ENCODE data around the gene MAPK12.

MAPK12 gene

DNA sequence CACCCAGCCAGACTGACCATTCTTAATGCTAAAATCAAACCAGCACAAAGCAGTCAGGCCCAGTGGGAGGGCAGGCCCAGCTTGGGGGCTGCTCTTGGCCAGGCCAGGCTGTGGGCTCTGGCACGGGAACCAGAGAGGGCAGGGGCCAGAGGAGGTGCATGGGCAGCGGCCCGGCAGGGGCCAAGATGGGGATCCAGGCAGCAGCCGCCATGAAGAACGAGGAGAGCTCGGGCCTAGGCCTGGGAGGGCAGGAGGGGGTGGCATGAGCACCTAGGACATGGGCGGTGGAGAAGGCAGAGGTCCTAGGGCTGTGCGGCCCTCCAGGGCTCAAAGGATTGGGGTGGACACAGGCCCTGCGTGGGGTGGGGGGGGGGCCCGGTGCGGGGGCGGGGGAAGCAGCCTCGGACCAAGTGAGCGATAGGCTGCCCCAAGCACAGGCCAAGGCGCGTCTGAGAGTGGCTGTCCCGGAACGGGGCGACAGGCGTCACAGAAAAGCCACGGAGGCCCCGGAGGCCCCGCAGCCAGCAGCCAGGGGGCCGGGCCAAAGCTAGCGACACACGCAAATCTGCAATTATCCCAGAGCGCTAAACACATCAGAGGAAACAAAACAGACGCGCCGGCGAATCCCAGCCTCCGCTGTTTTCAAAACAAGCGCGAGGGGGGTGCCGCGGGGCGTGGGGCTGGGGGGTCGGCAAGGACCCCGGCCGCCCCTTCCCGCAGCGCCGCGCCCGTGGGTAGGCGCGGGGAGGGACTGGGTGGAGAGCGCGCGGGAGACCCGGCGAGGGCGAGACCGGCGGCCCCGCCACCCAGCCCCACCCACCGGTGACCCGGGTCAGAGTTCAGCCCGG, 37.7 kb upstream of the MAPK12 start:
- H3K79me2 ChIP-seq (ENCODE audit: insufficient read depth, low read length) = peaks cover 27% of the 10 kb centered on the region; the same call in 1 of the 2 replicates
- H3K27me3 ChIP-seq (ENCODE audit: insufficient read depth, low read length, poor library complexity, severe bottlenecking) = no peaks in the 10 kb centered on the region
- peaks cover 3% of the 10 kb centered on the region for H4K20me1 ChIP-seq (ENCODE audit: insufficient read depth, low read length, poor library complexity, severe bottlenecking)
- no peak overlapping the region for H3K4me2 ChIP-seq (ENCODE audit: low read depth, low read length, poor library complexity, severe bottlenecking)
- H3K4me1 ChIP-seq (ENCODE audit: insufficient read depth, low read length, poor library complexity, severe bottlenecking) = peaks cover 29% of the 10 kb centered on the region
- no peaks in the 10 kb centered on the region for H3K9me3 ChIP-seq (ENCODE audit: insufficient read depth, low read depth, low read length)
- H2AFZ ChIP-seq (ENCODE audit: low read length) = no peak overlapping the region
- no peak overlapping the region for H3K9ac ChIP-seq (ENCODE audit: low read depth, low read length, poor library complexity, severe bottlenecking)
- H3K9me2 ChIP-seq (replicated peaks; ENCODE audit: low read depth, low read length) = no peaks in the 10 kb centered on the region
- TF ChIP-seq EZH2phosphoT487 (IDR thresholded peaks at IDR 0.05; ENCODE audit: borderline replicate concordance) = no peak
- TF ChIP-seq, protein P1, sequence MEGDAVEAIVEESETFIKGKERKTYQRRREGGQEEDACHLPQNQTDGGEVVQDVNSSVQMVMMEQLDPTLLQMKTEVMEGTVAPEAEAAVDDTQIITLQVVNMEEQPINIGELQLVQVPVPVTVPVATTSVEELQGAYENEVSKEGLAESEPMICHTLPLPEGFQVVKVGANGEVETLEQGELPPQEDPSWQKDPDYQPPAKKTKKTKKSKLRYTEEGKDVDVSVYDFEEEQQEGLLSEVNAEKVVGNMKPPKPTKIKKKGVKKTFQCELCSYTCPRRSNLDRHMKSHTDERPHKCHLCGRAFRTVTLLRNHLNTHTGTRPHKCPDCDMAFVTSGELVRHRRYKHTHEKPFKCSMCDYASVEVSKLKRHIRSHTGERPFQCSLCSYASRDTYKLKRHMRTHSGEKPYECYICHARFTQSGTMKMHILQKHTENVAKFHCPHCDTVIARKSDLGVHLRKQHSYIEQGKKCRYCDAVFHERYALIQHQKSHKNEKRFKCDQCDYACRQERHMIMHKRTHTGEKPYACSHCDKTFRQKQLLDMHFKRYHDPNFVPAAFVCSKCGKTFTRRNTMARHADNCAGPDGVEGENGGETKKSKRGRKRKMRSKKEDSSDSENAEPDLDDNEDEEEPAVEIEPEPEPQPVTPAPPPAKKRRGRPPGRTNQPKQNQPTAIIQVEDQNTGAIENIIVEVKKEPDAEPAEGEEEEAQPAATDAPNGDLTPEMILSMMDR (conservative IDR thresholded peaks at IDR 0.05; ENCODE audit: low read length) = no peak
- H3K4me3 ChIP-seq (ENCODE audit: low read length, poor library complexity, severe bottlenecking) = no peak overlapping the region
- no peaks in the 10 kb centered on the region for H3K36me3 ChIP-seq (ENCODE audit: insufficient read depth, low read length)
- no peaks in the 10 kb centered on the region for H3F3A ChIP-seq (ENCODE audit: low read depth)

DNA sequence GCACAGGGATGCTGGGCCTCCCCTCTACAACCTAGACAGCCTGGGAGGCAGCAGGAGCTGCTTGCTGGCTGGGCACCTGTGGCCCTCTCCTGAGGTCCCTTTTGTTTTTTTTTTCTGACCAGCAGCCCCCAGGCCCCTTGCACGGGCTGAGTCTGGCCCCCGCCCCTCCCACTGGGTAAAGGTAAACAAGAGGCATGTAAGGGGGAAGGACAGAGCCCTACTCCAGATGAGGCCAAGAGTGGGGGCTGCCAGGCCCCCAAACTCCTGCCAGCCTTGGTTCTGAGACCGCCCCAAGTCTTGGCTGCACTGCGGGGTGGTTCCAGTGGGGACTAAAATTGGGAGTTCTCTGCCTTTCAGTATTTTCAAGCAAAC, 36.8 kb upstream of the MAPK12 start:
- Histone ChIP-seq H3K9ac (ENCODE audit: low read depth, low read length, poor library complexity, severe bottlenecking) (no peak overlapping the region), H3K4me1 (ENCODE audit: insufficient read depth, low read length, poor library complexity, severe bottlenecking) (peaks cover 23% of the 10 kb centered on the region), H3F3A (ENCODE audit: low read depth) (no peaks in the 10 kb centered on the region), H3K4me2 (ENCODE audit: low read depth, low read length, poor library complexity, severe bottlenecking) (no peak overlapping the region), H3K9me3 (ENCODE audit: insufficient read depth, low read depth, low read length) (no peaks in the 10 kb centered on the region), H3K9me2 (replicated peaks; ENCODE audit: low read depth, low read length) (no peaks in the 10 kb centered on the region), H2AFZ (ENCODE audit: low read length) (no peak overlapping the region), H3K79me2 (ENCODE audit: insufficient read depth, low read length) (peaks cover 19% of the 10 kb centered on the region; the same call in 1 of the 2 replicates), H4K20me1 (ENCODE audit: insufficient read depth, low read length, poor library complexity, severe bottlenecking) (no peaks in the 10 kb centered on the region), H3K27me3 (ENCODE audit: insufficient read depth, low read length, poor library complexity, severe bottlenecking) (no peaks in the 10 kb centered on the region), H3K36me3 (ENCODE audit: insufficient read depth, low read length) (no peaks in the 10 kb centered on the region), H3K4me3 (ENCODE audit: low read length, poor library complexity, severe bottlenecking) (no peak overlapping the region)
- TF ChIP-seq, protein P1 (conservative IDR thresholded peaks at IDR 0.05; ENCODE audit: low read length) = no peak
- no peak for TF ChIP-seq EZH2phosphoT487 (IDR thresholded peaks at IDR 0.05; ENCODE audit: borderline replicate concordance)

DNA sequence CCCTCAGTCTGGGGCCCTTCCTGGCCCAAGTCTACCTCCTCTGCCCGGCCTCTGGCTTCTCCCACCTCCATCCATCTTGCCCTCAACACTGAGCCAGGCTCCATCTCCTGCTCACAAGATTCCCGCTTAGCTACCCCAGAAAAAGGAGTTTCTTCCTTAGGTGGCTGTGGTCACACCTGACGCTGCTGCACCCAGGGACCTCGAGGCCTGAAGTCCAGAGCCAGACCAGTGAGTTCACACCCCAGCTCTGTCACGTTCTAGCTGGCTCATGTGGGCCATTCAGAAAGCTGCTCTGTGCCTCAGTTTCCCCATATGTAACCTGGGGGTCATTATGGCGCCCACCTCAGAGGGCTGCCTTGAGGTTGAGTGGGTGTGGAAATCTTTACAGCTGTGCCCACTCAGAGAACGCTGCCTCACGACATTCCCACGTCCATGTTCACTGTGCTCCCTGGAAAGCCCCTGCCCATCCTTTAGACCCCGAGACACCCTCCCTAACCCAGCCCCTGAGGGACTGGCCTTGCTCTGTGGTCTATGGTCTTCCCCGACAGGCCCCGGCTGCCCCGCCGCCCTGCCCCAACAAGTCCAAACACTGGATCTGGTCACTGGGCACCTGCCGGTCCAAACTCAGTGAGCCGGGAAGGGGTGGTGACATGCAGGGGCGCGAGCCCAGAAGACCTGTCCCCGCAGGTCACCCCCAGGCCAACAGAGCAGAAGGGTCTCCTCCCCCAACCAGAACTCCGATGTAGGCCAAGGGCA, 36.2 kb upstream of the MAPK12 start:
- Histone ChIP-seq H3K4me3 (ENCODE audit: low read length, poor library complexity, severe bottlenecking) (no peak overlapping the region), H3K9me2 (replicated peaks; ENCODE audit: low read depth, low read length) (no peaks in the 10 kb centered on the region), H4K20me1 (ENCODE audit: insufficient read depth, low read length, poor library complexity, severe bottlenecking) (no peaks in the 10 kb centered on the region), H3K9me3 (ENCODE audit: insufficient read depth, low read depth, low read length) (no peaks in the 10 kb centered on the region), H3K36me3 (ENCODE audit: insufficient read depth, low read length) (no peaks in the 10 kb centered on the region), H3F3A (ENCODE audit: low read depth) (no peaks in the 10 kb centered on the region), H3K79me2 (ENCODE audit: insufficient read depth, low read length) (peaks cover 14% of the 10 kb centered on the region; the same call in 1 of the 2 replicates), H3K9ac (ENCODE audit: low read depth, low read length, poor library complexity, severe bottlenecking) (no peak overlapping the region), H3K4me1 (ENCODE audit: insufficient read depth, low read length, poor library complexity, severe bottlenecking) (peaks cover 18% of the 10 kb centered on the region), H3K4me2 (ENCODE audit: low read depth, low read length, poor library complexity, severe bottlenecking) (no peak overlapping the region), H3K27me3 (ENCODE audit: insufficient read depth, low read length, poor library complexity, severe bottlenecking) (no peaks in the 10 kb centered on the region), H2AFZ (ENCODE audit: low read length) (no peak overlapping the region)
- TF ChIP-seq, protein P1 (conservative IDR thresholded peaks at IDR 0.05; ENCODE audit: low read length) = no peak
- no peak for TF ChIP-seq EZH2phosphoT487 (IDR thresholded peaks at IDR 0.05; ENCODE audit: borderline replicate concordance)
